ENCODE results near the gene LPAR1.

DNA sequence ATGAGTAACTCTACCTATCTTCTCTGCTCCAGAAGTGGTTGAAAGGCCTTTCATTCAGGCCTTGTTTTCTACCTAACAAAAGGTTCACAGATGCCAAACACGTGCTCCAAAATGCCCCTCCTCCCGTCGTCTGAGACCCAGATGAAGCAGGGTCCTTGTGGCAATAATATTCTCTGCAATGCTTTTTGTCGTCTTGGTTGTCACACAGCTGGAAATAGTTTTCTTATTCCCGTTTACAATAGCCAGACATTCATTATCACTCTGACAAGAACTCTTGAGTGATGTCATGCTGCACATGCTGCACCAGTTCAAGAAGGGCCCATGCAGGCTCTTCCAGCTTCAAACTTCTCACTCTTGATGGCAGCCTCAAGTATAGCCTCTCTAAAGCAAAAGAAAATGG, 7.8 kb downstream of the LPAR1 start:
- TF ChIP-seq, protein P1, sequence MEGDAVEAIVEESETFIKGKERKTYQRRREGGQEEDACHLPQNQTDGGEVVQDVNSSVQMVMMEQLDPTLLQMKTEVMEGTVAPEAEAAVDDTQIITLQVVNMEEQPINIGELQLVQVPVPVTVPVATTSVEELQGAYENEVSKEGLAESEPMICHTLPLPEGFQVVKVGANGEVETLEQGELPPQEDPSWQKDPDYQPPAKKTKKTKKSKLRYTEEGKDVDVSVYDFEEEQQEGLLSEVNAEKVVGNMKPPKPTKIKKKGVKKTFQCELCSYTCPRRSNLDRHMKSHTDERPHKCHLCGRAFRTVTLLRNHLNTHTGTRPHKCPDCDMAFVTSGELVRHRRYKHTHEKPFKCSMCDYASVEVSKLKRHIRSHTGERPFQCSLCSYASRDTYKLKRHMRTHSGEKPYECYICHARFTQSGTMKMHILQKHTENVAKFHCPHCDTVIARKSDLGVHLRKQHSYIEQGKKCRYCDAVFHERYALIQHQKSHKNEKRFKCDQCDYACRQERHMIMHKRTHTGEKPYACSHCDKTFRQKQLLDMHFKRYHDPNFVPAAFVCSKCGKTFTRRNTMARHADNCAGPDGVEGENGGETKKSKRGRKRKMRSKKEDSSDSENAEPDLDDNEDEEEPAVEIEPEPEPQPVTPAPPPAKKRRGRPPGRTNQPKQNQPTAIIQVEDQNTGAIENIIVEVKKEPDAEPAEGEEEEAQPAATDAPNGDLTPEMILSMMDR (conservative IDR thresholded peaks at IDR 0.05; ENCODE audit: low read length) = no peak
- no peak for TF ChIP-seq EZH2phosphoT487 (IDR thresholded peaks at IDR 0.05; ENCODE audit: borderline replicate concordance)
